ENCODE results near the gene SLC4A5. TPM values are rescaled to one million over a fixed set of nuclear protein-coding genes. Genes with fewer than 3 reads are reported as not detected.

The SLC4A5 gene
- total RNA-seq, 1 donor from 2014 or later = 2.3 TPM

DNA sequence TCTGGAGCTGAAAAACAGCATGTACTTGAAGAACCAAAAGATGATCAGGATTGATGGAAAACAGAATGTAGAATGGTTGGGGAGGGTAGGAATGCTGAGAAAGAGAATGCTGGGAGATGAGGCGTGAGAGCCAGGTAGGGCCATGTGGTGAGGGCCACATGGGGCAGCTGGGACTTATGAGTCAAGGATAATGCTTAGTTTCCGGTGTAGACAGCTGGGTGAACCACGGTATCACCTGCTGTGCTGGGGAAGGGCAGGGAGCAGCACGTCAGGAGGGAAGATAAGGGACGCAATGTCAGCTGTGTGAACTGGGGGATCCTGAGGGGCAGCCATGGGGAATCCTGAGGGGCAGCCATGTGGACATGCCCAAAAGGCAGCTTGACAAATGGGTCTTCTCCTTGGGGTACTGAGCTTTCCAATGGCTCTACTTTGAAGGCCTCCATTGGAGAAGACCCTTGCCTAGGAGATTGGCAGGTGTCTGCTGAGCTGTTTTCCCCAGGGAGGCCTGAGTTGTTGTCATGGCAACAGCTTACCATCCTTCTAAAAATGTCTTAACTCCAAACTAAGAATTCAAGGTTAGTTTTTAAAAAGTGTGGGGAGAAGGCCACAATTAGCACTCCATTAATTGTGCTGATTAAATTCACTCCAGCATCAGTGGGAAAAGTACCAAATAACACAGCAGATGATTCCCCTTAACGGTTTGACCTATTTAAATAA, 93.7 kb downstream of the SLC4A5 start:
- TF ChIP-seq, protein P1, sequence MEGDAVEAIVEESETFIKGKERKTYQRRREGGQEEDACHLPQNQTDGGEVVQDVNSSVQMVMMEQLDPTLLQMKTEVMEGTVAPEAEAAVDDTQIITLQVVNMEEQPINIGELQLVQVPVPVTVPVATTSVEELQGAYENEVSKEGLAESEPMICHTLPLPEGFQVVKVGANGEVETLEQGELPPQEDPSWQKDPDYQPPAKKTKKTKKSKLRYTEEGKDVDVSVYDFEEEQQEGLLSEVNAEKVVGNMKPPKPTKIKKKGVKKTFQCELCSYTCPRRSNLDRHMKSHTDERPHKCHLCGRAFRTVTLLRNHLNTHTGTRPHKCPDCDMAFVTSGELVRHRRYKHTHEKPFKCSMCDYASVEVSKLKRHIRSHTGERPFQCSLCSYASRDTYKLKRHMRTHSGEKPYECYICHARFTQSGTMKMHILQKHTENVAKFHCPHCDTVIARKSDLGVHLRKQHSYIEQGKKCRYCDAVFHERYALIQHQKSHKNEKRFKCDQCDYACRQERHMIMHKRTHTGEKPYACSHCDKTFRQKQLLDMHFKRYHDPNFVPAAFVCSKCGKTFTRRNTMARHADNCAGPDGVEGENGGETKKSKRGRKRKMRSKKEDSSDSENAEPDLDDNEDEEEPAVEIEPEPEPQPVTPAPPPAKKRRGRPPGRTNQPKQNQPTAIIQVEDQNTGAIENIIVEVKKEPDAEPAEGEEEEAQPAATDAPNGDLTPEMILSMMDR (IDR thresholded peaks at IDR 0.05; ENCODE audit: borderline replicate concordance) = no peak
- H3K27me3 ChIP-seq (ENCODE audit: low read depth) = no peaks in the 10 kb centered on the region
- DNase-seq = no peak
- no peak overlapping the region for H3K27ac ChIP-seq (replicated peaks)
- no peak overlapping the region for H3K4me3 ChIP-seq
- intact Hi-C loops (cut with micrococcal nuclease) = no loop called here
- no peaks in the 10 kb centered on the region for H3K36me3 ChIP-seq
- no peaks in the 10 kb centered on the region for H3K9me3 ChIP-seq (replicated peaks)
- peaks cover 14% of the 10 kb centered on the region for H3K4me1 ChIP-seq

DNA sequence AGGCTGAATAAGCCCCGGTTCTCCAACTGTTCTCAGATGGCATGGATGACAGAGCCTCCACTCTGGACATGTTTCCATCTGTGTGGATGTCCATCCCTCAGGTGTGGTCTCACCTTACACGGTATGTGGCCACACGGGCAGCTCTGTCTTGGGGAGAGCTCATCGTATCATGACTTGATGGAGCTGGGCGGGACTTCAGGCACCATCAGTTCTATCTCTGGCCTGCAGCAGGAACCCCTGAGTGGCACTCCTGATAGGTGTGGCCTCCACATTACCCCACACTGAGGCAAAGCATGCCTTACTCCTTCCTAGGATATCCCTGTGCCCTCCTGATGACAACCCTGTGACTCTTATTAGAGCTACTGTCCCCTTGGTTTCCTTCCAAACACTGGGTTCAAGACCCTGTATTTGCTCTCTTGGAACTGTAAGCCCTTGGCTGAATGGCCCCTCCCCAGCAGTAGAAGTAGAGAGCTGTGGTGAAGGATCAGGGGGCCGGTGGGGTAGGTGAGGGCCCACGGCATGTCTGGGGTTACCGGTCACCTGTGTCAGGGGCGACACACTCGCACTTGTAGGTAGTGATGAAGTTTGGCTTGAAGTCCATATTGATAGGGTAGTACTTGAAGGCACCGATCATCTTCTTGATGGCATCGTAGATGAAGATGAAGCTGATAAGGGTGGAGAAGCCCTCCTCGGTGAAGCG, 96.6 kb downstream of the SLC4A5 start:
- Histone ChIP-seq H3K36me3 (no peaks in the 10 kb centered on the region), H3K4me3 (no peak overlapping the region), H3K27ac (replicated peaks) (no peak overlapping the region), H3K27me3 (ENCODE audit: low read depth) (no peaks in the 10 kb centered on the region), H3K4me1 (peaks cover 9% of the 10 kb centered on the region), H3K9me3 (replicated peaks) (no peaks in the 10 kb centered on the region)
- TF ChIP-seq, protein P1 (IDR thresholded peaks at IDR 0.05; ENCODE audit: borderline replicate concordance) = no peak
- no peak for DNase-seq
- intact Hi-C loops (cut with micrococcal nuclease) = no loop called here

DNA sequence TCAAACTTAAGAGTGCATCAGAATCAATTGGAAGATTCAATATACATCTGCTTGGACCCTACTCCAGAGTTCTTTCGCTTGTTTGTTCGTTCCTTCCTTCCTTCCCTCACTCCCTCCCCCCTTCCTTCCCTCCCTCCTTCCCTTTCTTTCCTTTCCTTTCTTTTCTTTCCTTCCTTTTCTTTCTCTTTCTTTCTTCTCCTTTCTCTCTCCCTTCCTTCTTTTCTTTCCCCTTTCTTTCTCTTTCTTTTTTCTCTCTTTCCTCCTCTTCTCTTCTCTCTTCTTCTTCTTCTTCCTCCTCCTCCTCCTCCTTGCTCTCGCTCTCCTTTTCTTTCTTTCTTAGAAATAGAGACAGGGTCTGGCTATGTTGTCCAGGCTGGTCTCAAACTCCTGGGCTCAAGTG, 98.9 kb downstream of the SLC4A5 start:
- Histone ChIP-seq H3K9me3 (replicated peaks) (no peaks in the 10 kb centered on the region), H3K27ac (replicated peaks) (no peak overlapping the region), H3K4me1 (peaks cover 9% of the 10 kb centered on the region), H3K27me3 (ENCODE audit: low read depth) (no peaks in the 10 kb centered on the region), H3K36me3 (no peaks in the 10 kb centered on the region), H3K4me3 (no peak overlapping the region)
- TF ChIP-seq, protein P1 (IDR thresholded peaks at IDR 0.05; ENCODE audit: borderline replicate concordance) = no peak
- no peak for DNase-seq
- intact Hi-C loops (cut with micrococcal nuclease) = no loop called here

DNA sequence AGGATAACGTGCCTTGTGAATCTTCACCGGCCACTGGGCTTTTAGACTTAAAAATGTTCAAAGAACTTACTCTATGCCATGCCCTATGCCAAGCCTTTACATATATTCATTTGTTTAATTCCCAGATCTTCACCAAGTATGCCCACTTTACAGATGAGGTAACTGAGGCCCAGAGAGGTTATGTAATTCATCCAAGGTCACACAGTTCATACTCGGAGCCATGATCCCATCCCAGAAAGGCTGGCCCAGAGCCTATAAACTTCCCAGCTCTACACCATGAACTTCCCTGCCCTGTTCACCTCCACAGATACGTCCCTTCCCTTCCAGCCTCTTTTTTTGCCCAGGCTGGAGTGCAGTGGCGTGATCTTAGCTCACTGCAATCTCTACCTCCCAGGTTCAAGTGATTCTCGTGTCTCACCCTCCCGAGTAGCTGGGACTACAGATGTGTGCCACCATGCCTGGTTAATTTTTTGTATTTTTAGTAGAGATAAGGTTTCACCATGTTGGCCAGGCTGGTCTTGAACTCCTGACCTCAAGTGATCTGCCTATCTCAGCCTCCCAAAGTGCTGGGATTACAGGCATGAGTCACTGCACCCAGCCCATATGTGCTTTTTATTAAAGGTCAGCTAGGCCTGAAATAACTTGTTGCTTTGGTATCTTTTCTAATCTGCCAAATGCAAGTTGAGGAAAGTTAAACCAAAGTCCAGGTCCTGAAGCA, 100.7 kb downstream of the SLC4A5 start:
- Histone ChIP-seq H3K27me3 (ENCODE audit: low read depth) (no peaks in the 10 kb centered on the region), H3K9me3 (replicated peaks) (no peaks in the 10 kb centered on the region), H3K36me3 (no peaks in the 10 kb centered on the region), H3K4me1 (peaks cover 9% of the 10 kb centered on the region), H3K4me3 (no peak overlapping the region), H3K27ac (replicated peaks) (peak overlapping the region; percentile 47)
- intact Hi-C loops (cut with micrococcal nuclease) = no loop called here
- TF ChIP-seq, protein P1 (IDR thresholded peaks at IDR 0.05; ENCODE audit: borderline replicate concordance) = no peak
- DNase-seq = no peak

DNA sequence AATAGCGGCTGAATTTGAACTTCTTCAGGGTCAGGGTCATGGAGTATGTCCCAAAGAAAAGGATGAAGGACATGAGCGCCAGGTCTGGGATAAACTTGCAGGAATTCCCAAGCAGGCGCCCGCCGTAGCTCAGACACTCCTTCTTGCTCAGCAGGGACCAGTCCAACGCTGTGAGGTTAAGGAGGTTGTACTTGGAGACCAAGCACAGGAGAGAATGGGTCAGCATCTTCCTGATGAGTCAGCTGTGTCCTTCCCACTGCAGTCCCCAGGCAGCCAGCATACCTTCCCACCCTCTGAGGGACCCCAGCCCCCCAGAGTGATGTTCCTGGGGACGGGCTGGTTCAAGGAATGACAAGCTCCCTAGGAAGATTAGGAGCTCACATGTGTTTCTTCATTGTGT, 103.9 kb downstream of the SLC4A5 start:
- Histone ChIP-seq H3K27ac (replicated peaks) (no peak overlapping the region), H3K36me3 (no peaks in the 10 kb centered on the region), H3K4me3 (no peak overlapping the region), H3K27me3 (ENCODE audit: low read depth) (no peaks in the 10 kb centered on the region), H3K9me3 (replicated peaks) (no peaks in the 10 kb centered on the region), H3K4me1 (peaks cover 9% of the 10 kb centered on the region)
- TF ChIP-seq, protein P1 (IDR thresholded peaks at IDR 0.05; ENCODE audit: borderline replicate concordance) = no peak
- intact Hi-C loops (cut with micrococcal nuclease) = no loop called here
- no peak for DNase-seq
